Measurements from ENCODE around the gene ACTC1. TPM values are rescaled to one million over a fixed set of nuclear protein-coding genes. Genes with fewer than 3 reads are reported as not detected.
A peak's percentile ranks its signal among the peaks of the same experiment; 100 is the strongest.

Gene ACTC1
- total and polyA plus RNA-seq, 2 experiments from 2014 or later: 26.2 to 35.9 TPM

DNA sequence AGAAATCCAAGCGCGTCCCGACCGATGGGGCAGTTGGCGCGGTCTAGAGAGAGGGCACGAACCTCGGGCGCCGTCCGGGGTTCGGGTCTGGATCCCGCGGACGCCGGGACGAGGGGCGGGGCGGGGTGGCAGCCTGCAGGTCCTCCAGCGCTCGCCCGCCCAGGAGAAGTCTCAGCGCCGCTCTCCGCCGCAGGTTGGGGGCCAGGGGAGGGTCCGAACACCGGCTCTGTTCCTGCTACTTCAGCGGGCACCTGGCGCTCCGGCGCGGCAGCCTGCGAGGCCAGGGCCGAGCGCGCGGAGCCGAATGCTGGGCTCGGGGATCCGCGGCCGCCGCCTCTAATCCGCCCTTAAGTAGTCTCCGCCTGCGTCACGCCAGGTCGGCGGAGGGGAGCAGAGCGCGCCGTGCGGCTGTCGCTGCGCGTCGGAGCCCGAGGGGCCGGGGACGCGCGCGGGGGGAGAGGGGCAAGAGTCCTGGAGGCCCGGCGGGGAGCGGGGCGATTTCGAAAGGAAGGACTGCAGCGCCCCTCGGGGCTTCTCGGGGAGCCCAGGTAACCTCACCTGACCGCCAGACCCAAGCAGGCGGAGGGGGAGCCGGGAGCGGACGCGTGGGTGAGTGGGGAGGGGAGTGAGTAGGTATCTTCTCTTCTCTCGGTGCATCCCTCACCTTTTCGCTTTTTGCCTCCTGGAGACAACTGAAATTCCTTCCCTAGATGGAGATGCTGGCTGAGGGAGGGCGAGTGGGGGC, 40.5 kb downstream of the ACTC1 start, which contains the start of gene GJD2 (continued):
- TF ChIP-seq, protein P1, sequence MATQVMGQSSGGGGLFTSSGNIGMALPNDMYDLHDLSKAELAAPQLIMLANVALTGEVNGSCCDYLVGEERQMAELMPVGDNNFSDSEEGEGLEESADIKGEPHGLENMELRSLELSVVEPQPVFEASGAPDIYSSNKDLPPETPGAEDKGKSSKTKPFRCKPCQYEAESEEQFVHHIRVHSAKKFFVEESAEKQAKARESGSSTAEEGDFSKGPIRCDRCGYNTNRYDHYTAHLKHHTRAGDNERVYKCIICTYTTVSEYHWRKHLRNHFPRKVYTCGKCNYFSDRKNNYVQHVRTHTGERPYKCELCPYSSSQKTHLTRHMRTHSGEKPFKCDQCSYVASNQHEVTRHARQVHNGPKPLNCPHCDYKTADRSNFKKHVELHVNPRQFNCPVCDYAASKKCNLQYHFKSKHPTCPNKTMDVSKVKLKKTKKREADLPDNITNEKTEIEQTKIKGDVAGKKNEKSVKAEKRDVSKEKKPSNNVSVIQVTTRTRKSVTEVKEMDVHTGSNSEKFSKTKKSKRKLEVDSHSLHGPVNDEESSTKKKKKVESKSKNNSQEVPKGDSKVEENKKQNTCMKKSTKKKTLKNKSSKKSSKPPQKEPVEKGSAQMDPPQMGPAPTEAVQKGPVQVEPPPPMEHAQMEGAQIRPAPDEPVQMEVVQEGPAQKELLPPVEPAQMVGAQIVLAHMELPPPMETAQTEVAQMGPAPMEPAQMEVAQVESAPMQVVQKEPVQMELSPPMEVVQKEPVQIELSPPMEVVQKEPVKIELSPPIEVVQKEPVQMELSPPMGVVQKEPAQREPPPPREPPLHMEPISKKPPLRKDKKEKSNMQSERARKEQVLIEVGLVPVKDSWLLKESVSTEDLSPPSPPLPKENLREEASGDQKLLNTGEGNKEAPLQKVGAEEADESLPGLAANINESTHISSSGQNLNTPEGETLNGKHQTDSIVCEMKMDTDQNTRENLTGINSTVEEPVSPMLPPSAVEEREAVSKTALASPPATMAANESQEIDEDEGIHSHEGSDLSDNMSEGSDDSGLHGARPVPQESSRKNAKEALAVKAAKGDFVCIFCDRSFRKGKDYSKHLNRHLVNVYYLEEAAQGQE (IDR thresholded peaks at IDR 0.05; ENCODE audit: unreplicated experiment): no peak
- TF ChIP-seq CREB1 (CRISPR knock-in tag; IDR thresholded peaks at IDR 0.05; ENCODE audit: low read depth) (peak; percentile 54; the same call in 1 of the 2 replicates), JUNB (IDR thresholded peaks at IDR 0.05; ENCODE audit: unreplicated experiment) (no peak), EZH2 (IDR thresholded peaks at IDR 0.05; ENCODE audit: low read depth, unreplicated experiment) (no peak), EZH2phosphoT487 (IDR thresholded peaks at IDR 0.05; ENCODE audit: unreplicated experiment) (no peak), STAT1 (IDR thresholded peaks at IDR 0.05; ENCODE audit: unreplicated experiment) (no peak), ZNF331 (CRISPR knock-in tag; IDR thresholded peaks at IDR 0.05; ENCODE audit: low read depth) (no peak)
- TF ChIP-seq, protein P2, sequence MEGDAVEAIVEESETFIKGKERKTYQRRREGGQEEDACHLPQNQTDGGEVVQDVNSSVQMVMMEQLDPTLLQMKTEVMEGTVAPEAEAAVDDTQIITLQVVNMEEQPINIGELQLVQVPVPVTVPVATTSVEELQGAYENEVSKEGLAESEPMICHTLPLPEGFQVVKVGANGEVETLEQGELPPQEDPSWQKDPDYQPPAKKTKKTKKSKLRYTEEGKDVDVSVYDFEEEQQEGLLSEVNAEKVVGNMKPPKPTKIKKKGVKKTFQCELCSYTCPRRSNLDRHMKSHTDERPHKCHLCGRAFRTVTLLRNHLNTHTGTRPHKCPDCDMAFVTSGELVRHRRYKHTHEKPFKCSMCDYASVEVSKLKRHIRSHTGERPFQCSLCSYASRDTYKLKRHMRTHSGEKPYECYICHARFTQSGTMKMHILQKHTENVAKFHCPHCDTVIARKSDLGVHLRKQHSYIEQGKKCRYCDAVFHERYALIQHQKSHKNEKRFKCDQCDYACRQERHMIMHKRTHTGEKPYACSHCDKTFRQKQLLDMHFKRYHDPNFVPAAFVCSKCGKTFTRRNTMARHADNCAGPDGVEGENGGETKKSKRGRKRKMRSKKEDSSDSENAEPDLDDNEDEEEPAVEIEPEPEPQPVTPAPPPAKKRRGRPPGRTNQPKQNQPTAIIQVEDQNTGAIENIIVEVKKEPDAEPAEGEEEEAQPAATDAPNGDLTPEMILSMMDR (conservative IDR thresholded peaks at IDR 0.05; ENCODE audit: low read depth in 2 of 2): peak; percentile 31 to 41; a peak in 3 of 4 replicates

DNA sequence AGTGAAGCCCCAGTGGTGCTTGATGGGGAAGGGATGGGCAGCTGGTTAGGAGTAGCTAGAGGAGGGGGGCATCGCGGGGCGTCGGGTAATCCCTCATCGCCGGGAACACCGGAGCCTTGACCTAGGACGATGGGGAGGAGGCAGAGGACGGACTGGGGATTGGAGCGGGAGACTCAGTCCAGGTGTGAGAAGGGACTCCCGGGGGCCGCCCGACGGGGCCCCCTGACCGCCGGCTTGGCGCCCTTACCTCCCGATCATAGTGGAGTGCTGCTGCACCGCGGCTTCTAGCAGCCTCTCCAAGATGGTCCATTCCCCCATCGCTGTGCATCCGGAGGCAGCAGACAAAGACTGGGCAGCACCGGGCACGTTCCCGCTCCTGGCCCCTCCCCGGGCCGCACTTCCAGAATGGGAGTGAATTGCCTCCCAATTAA, 41.2 kb downstream of the ACTC1 start:
- H3K36me3 Mint-ChIP-seq (ENCODE audit: low read depth): no peaks in the 10 kb centered on the region
- ATAC-seq (peak; percentile 21), DNase-seq (ENCODE audit: low spot score) (peak; percentile 39)
- no peaks in the 10 kb centered on the region for H3K9me2 ChIP-seq (ENCODE audit: insufficient read depth)
- H3K27ac Mint-ChIP-seq: no peak overlapping the region
- no peaks in the 10 kb centered on the region for H3K79me2 ChIP-seq (replicated peaks; ENCODE audit: insufficient read depth)
- peaks cover 37% of the 10 kb centered on the region for H3K27me3 Mint-ChIP-seq (ENCODE audit: insufficient read depth, low read depth, poor library complexity)
- H3F3A ChIP-seq (replicated peaks; ENCODE audit: low read depth): no peaks in the 10 kb centered on the region
- H3K4me1 Mint-ChIP-seq: peaks cover 15% of the 10 kb centered on the region
- H3K4me2 ChIP-seq: peak overlapping the region; percentile 97
- no peak overlapping the region for H3K27ac ChIP-seq (ENCODE audit: low read depth)
- H3K36me3 ChIP-seq (ENCODE audit: insufficient read depth): no peaks in the 10 kb centered on the region
- no peaks in the 10 kb centered on the region for H3K9me3 Mint-ChIP-seq
- H4K20me1 ChIP-seq (replicated peaks; ENCODE audit: insufficient read depth): peaks cover 5% of the 10 kb centered on the region; the same call in 1 of the 2 replicates
- H2AFZ ChIP-seq: peak overlapping the region; percentile 98
- H3K27me3 ChIP-seq (ENCODE audit: insufficient read depth): peaks cover 58% of the 10 kb centered on the region
- H3K4me1 ChIP-seq (ENCODE audit: insufficient read depth): peaks cover 7% of the 10 kb centered on the region
- peak overlapping the region; percentile 83 for H3K4me3 ChIP-seq
- peak overlapping the region; percentile 86 for H3K4me3 Mint-ChIP-seq
- TF ChIP-seq EZH2 (IDR thresholded peaks at IDR 0.05; ENCODE audit: low read depth, unreplicated experiment): no peak
- TF ChIP-seq EZH2phosphoT487 (IDR thresholded peaks at IDR 0.05; ENCODE audit: unreplicated experiment): no peak
- TF ChIP-seq ZNF114 (CRISPR knock-in tag; IDR thresholded peaks at IDR 0.05): no peak
- no peak for TF ChIP-seq POLR2AphosphoS5 (IDR thresholded peaks at IDR 0.05; ENCODE audit: low read depth)
- TF ChIP-seq, protein P3, sequence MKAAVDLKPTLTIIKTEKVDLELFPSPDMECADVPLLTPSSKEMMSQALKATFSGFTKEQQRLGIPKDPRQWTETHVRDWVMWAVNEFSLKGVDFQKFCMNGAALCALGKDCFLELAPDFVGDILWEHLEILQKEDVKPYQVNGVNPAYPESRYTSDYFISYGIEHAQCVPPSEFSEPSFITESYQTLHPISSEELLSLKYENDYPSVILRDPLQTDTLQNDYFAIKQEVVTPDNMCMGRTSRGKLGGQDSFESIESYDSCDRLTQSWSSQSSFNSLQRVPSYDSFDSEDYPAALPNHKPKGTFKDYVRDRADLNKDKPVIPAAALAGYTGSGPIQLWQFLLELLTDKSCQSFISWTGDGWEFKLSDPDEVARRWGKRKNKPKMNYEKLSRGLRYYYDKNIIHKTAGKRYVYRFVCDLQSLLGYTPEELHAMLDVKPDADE (IDR thresholded peaks at IDR 0.05): no peak
- TF ChIP-seq, protein P4, sequence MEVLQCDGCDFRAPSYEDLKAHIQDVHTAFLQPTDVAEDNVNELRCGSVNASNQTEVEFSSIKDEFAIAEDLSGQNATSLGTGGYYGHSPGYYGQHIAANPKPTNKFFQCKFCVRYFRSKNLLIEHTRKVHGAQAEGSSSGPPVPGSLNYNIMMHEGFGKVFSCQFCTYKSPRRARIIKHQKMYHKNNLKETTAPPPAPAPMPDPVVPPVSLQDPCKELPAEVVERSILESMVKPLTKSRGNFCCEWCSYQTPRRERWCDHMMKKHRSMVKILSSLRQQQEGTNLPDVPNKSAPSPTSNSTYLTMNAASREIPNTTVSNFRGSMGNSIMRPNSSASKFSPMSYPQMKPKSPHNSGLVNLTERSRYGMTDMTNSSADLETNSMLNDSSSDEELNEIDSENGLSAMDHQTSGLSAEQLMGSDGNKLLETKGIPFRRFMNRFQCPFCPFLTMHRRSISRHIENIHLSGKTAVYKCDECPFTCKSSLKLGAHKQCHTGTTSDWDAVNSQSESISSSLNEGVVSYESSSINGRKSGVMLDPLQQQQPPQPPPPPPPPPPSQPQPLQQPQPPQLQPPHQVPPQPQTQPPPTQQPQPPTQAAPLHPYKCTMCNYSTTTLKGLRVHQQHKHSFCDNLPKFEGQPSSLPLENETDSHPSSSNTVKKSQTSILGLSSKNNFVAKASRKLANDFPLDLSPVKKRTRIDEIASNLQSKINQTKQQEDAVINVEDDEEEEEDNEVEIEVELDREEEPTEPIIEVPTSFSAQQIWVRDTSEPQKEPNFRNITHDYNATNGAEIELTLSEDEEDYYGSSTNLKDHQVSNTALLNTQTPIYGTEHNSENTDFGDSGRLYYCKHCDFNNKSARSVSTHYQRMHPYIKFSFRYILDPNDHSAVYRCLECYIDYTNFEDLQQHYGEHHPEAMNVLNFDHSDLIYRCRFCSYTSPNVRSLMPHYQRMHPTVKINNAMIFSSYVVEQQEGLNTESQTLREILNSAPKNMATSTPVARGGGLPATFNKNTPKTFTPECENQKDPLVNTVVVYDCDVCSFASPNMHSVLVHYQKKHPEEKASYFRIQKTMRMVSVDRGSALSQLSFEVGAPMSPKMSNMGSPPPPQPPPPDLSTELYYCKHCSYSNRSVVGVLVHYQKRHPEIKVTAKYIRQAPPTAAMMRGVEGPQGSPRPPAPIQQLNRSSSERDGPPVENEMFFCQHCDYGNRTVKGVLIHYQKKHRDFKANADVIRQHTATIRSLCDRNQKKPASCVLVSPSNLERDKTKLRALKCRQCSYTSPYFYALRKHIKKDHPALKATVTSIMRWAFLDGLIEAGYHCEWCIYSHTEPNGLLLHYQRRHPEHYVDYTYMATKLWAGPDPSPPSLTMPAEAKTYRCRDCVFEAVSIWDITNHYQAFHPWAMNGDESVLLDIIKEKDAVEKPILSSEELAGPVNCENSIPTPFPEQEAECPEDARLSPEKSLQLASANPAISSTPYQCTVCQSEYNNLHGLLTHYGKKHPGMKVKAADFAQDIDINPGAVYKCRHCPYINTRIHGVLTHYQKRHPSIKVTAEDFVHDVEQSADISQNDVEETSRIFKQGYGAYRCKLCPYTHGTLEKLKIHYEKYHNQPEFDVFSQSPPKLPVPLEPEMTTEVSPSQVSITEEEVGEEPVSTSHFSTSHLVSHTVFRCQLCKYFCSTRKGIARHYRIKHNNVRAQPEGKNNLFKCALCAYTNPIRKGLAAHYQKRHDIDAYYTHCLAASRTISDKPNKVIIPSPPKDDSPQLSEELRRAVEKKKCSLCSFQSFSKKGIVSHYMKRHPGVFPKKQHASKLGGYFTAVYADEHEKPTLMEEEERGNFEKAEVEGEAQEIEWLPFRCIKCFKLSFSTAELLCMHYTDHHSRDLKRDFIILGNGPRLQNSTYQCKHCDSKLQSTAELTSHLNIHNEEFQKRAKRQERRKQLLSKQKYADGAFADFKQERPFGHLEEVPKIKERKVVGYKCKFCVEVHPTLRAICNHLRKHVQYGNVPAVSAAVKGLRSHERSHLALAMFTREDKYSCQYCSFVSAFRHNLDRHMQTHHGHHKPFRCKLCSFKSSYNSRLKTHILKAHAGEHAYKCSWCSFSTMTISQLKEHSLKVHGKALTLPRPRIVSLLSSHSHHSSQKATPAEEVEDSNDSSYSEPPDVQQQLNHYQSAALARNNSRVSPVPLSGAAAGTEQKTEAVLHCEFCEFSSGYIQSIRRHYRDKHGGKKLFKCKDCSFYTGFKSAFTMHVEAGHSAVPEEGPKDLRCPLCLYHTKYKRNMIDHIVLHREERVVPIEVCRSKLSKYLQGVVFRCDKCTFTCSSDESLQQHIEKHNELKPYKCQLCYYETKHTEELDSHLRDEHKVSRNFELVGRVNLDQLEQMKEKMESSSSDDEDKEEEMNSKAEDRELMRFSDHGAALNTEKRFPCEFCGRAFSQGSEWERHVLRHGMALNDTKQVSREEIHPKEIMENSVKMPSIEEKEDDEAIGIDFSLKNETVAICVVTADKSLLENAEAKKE (CRISPR knock-in tag; IDR thresholded peaks at IDR 0.05): no peak
